A673 (cell line): Measurements from ENCODE around the gene CCL4. TPM values are rescaled to one million over a fixed set of nuclear protein-coding genes. Genes with fewer than 3 reads are reported as not detected.

Experiments
- BruUV-seq: library from RNA; stranded (reverse); fragments of 400-500 nt; replicated peaks from 2 replicates; lab custom pipeline; 2021; lab: Mats Ljungman, UMichigan
- CTCF ChIA-PET: fragments of 300-600 bp; sonication (Branson Sonifier 250); formaldehyde crosslinking; loops from one replicate; lab custom pipeline; 2022; ENCODE audit warnings: antibody characterized with exemption; lab: Charles Lee
- POLR2A ChIA-PET: fragments of 300-600 bp; sonication (Branson Sonifier 250); formaldehyde crosslinking; loops from one replicate; lab custom pipeline; 2022; ENCODE audit warnings: antibody characterized with exemption; ENCODE audit not compliant: low non-redundant PET; lab: Charles Lee
- DNase-seq: peaks from one replicate; pipeline ENCODE4 v3.0.0-alpha.2; 2015; ENCODE audit warnings: low spot score
- H3K27ac ChIP-seq: fragments of 200-600 bp; sonication (generic); 2 replicates; pipeline ENCODE4 v1.5.1; 2016; ENCODE audit warnings: mixed run types, low read depth, mild to moderate bottlenecking, mixed read lengths, antibody characterized with exemption, low read length; ENCODE audit not compliant: poor library complexity, severe bottlenecking
- H3K27me3 ChIP-seq: fragments of 200-600 bp; sonication (generic); replicated peaks from 2 replicates; pipeline ENCODE4 v1.6.1; 2017; ENCODE audit warnings: mixed run types, low read depth, mild to moderate bottlenecking, mixed read lengths, antibody characterized with exemption, low read length; ENCODE audit not compliant: insufficient read depth, poor library complexity
- H3K36me3 ChIP-seq: fragments of 200-600 bp; sonication (generic); 2 replicates; pipeline ENCODE4 v1.6.1; 2016; ENCODE audit warnings: mixed run types, mild to moderate bottlenecking, mixed read lengths, antibody characterized with exemption, low read length; ENCODE audit not compliant: insufficient read depth, poor library complexity, severe bottlenecking
- H3K4me1 ChIP-seq: fragments of 200-600 bp; sonication (generic); 2 replicates; pipeline ENCODE4 v1.6.1; 2017; ENCODE audit warnings: mixed run types, mild to moderate bottlenecking, mixed read lengths, antibody characterized with exemption, low read length; ENCODE audit not compliant: insufficient read depth, poor library complexity, severe bottlenecking
- H3K4me3 ChIP-seq: fragments of 200-600 bp; sonication (generic); 2 replicates; pipeline ENCODE4 v1.5.1; 2016; ENCODE audit warnings: low read depth, mixed run types, mild to moderate bottlenecking, mixed read lengths, low read length; ENCODE audit not compliant: poor library complexity, severe bottlenecking
- H3K9me3 ChIP-seq: fragments of 200-600 bp; sonication (generic); 2 replicates; pipeline ENCODE4 v1.6.1; 2016; ENCODE audit warnings: mixed run types, low read depth, mild to moderate bottlenecking, mixed read lengths, antibody characterized with exemption, low read length; ENCODE audit not compliant: poor library complexity, severe bottlenecking
- CTCF ChIP-seq: fragments of 300-800, 200-600 bp; sonication (generic); conservative IDR thresholded peaks from 2 replicates; pipeline ENCODE4 v1.5.1; 2017; ENCODE audit warnings: low read depth, mild to moderate bottlenecking, antibody characterized with exemption, low read length, moderate library complexity, mixed read lengths
- EZH2 ChIP-seq: fragments of 200-600 bp; sonication (generic); IDR thresholded peaks from 2 replicates; pipeline ENCODE4 v1.6.1; 2017; ENCODE audit warnings: borderline replicate concordance, low read depth, mild to moderate bottlenecking, mixed read lengths, antibody characterized with exemption, low read length; ENCODE audit not compliant: poor library complexity, severe bottlenecking
- intact Hi-C: fragments of 100-400 bp; cut with micrococcal nuclease; formaldehyde crosslinking; loops from one replicate; pipeline ENCODE4 v1.10.0; 2022; ENCODE audit not compliant: unreplicated experiment
- total RNA-seq: library from RNA; stranded (reverse); gene quantifications from 2 replicates; pipeline ENCODE4 v1.2.3, GENCODE V29; 2021

Gene CCL4
- total RNA-seq, 1 experiment from 2014 or later: not detected

DNA sequence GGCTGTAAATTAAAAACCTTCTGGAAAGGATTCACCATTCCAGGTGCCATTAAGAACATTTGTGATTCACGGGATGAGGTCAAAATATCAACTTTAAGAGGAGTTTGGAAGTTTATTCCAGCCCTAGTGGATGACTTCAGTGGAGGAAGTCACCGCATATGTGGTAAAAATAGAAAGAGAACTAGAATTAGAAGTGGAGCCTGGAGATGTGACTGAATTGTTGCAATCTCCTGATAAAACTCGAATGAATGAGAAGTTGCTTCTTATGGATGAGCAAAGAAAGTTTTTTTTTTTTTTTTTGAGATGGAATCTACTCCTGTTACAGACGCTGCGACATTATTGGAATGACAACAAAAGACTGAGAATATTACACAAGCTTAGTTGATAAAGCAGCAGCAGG lies 26.7 kb downstream of the CCL4 start:
- no peaks in the 10 kb centered on the region for H3K36me3 ChIP-seq
- H3K4me3 ChIP-seq: no peak overlapping the region
- no peak overlapping the region for H3K27ac ChIP-seq
- no TSS peak for BruUV-seq
- no peaks in the 10 kb centered on the region for H3K4me1 ChIP-seq
- ChIA-PET POLR2A (no interaction called here), CTCF (interaction anchor here (0.6 kb wide), 1 partner anchor 21 kb away, joined by 5 read pairs; no protein-coding TSS in a partner anchor)
- H3K9me3 ChIP-seq: no peaks in the 10 kb centered on the region
- no peak for DNase-seq
- H3K27me3 ChIP-seq: no peaks in the 10 kb centered on the region
- intact Hi-C loops: no loop called here
- no peak for TF ChIP-seq EZH2
- TF ChIP-seq CTCF: no peak

DNA sequence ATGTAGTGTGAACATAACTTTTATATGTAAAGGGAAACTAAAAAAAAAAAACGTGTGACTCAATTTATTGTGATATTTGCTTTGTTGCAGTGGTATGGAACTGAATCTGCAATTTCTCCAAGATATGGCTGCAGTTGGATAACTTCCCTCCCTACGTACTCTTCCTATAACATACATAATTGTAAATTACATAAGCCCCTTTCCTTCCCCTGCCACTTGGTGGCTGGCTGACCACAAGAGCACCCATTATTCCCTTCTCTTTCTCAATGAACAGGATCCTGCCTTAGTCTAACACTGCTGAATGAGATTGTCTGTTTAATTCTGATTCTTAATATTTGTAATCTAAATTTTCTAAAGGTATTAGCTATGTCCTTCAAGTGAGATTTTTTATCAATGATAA lies 27.8 kb downstream of the CCL4 start:
- DNase-seq: no peak
- TF ChIP-seq CTCF (no peak), EZH2 (no peak)
- CTCF ChIA-PET: no interaction called here
- H3K27ac ChIP-seq: no peak overlapping the region
- H3K36me3 ChIP-seq: no peaks in the 10 kb centered on the region
- no peak overlapping the region for H3K4me3 ChIP-seq
- no peaks in the 10 kb centered on the region for H3K9me3 ChIP-seq
- BruUV-seq: no TSS peak
- intact Hi-C loops: no loop called here
- no peaks in the 10 kb centered on the region for H3K4me1 ChIP-seq
- POLR2A ChIA-PET: no interaction called here
- no peaks in the 10 kb centered on the region for H3K27me3 ChIP-seq

DNA sequence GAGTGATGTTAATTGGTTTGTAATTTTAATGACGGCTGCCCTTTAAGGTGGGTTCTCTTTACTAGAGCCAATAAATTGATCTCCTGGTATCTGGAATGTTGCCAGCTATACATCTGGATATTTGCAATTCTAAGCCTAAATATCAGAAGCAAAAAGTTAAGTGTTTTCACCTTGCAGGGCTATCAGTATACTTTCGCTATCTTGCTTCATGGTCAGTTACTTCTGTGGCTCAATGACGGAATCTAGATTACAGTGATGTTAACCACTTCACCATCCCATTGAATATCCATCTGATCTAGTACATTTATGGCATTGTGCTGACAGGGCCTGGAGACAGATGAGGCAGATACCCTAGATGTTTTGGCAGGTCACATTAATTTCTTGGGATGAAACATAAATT lies 28.3 kb downstream of the CCL4 start:
- intact Hi-C loops: no loop called here
- no peaks in the 10 kb centered on the region for H3K36me3 ChIP-seq
- DNase-seq: no peak
- CTCF ChIA-PET: interaction anchor here (0.7 kb wide), 1 partner anchor 59 kb away, joined by 3 read pairs; no protein-coding TSS in a partner anchor
- BruUV-seq: no TSS peak
- H3K9me3 ChIP-seq: no peaks in the 10 kb centered on the region
- no peaks in the 10 kb centered on the region for H3K4me1 ChIP-seq
- TF ChIP-seq CTCF (no peak), EZH2 (no peak)
- no peak overlapping the region for H3K4me3 ChIP-seq
- no peak overlapping the region for H3K27ac ChIP-seq
- no peaks in the 10 kb centered on the region for H3K27me3 ChIP-seq
- POLR2A ChIA-PET: no interaction called here
